GM23338 (cell line): ENCODE data around the gene OR8H3. TPM values are rescaled to one million over a fixed set of nuclear protein-coding genes. Genes with fewer than 3 reads are reported as not detected.

Experiments
- ATAC-seq: fragments of 200-7000 bp; cut with Tn5 transposase; 3 replicates; pipeline ENCODE4 v1.9.1; 2020
- DNase-seq: peaks from one replicate; pipeline ENCODE4 v3.0.0-alpha.2; 2015; ENCODE audit warnings: low spot score
- H2AFZ ChIP-seq: fragments of 200-600 bp; sonication (generic); 2 replicates; pipeline ENCODE4 v1.8.0; 2016; ENCODE audit warnings: antibody characterized with exemption, mild to moderate bottlenecking, moderate library complexity
- H3F3A ChIP-seq: fragments of 200-600 bp; sonication (generic); replicated peaks from 2 replicates; pipeline ENCODE4 v1.8.0; 2017; ENCODE audit warnings: antibody characterized with exemption, mixed run types, low read depth
- H3K27ac ChIP-seq: fragments of 200-600 bp; sonication (generic); 2 replicates; pipeline ENCODE4 v1.6.1; 2016; ENCODE audit warnings: low read depth
- H3K27me3 ChIP-seq: fragments of 200-600 bp; sonication (generic); 2 replicates; pipeline ENCODE4 v1.8.0; 2016; ENCODE audit warnings: mild to moderate bottlenecking, mixed run types, moderate library complexity; ENCODE audit not compliant: insufficient read depth
- H3K36me3 ChIP-seq: fragments of 200-600 bp; sonication (generic); 2 replicates; pipeline ENCODE4 v1.8.0; 2016; ENCODE audit warnings: mild to moderate bottlenecking; ENCODE audit not compliant: insufficient read depth
- H3K4me1 ChIP-seq: fragments of 200-600 bp; sonication (generic); 2 replicates; pipeline ENCODE4 v1.8.0; 2016; ENCODE audit warnings: mild to moderate bottlenecking, moderate library complexity; ENCODE audit not compliant: insufficient read depth
- H3K4me2 ChIP-seq: fragments of 200-600 bp; sonication (generic); 2 replicates; pipeline ENCODE4 v1.7.1; 2017; ENCODE audit warnings: mixed run types
- H3K4me3 ChIP-seq: fragments of 200-600 bp; sonication (generic); 2 replicates; pipeline ENCODE4 v1.6.1; 2016; ENCODE audit warnings: mixed run types
- H3K79me2 ChIP-seq: fragments of 200-600 bp; sonication (generic); replicated peaks from 2 replicates; pipeline ENCODE4 v1.8.0; 2017; ENCODE audit warnings: mild to moderate bottlenecking; ENCODE audit not compliant: insufficient read depth
- H3K9me2 ChIP-seq: fragments of 200-600 bp; sonication (generic); 2 replicates; pipeline ENCODE4 v1.8.0; 2017; ENCODE audit not compliant: insufficient read depth
- H4K20me1 ChIP-seq: fragments of 200-600 bp; sonication (generic); replicated peaks from 2 replicates; pipeline ENCODE4 v1.8.0; 2017; ENCODE audit warnings: mild to moderate bottlenecking; ENCODE audit not compliant: insufficient read depth
- H3K27ac Mint-ChIP-seq: 2 replicates; pipeline ENCODE4 v1.8.0; 2020; ENCODE audit warnings: inconsistent platforms, mild to moderate bottlenecking, moderate library complexity, mixed read lengths
- H3K27me3 Mint-ChIP-seq: 3 replicates; pipeline ENCODE4 v1.8.0; 2022; ENCODE audit warnings: low read depth, mild to moderate bottlenecking, moderate library complexity, mixed read lengths, inconsistent platforms; ENCODE audit not compliant: insufficient read depth, poor library complexity
- H3K36me3 Mint-ChIP-seq: 3 replicates; pipeline ENCODE4 v1.8.0; 2021; ENCODE audit warnings: low read depth, mild to moderate bottlenecking, inconsistent platforms, moderate library complexity, mixed read lengths
- H3K4me1 Mint-ChIP-seq: 3 replicates; pipeline ENCODE4 v1.8.0; 2020; ENCODE audit warnings: mild to moderate bottlenecking, inconsistent platforms, mixed read lengths
- H3K4me3 Mint-ChIP-seq: 3 replicates; pipeline ENCODE4 v1.8.0; 2021; ENCODE audit warnings: moderate library complexity, mild to moderate bottlenecking, inconsistent platforms, mixed read lengths
- H3K9me3 Mint-ChIP-seq: 3 replicates; pipeline ENCODE4 v1.8.0; 2020; ENCODE audit warnings: moderate library complexity, mild to moderate bottlenecking, inconsistent platforms, mixed read lengths
- CTCF ChIP-seq, 2 experiments: fragments of 200-600 bp in 1 of 2; sonication (generic) in 1 of 2; conservative IDR thresholded peaks; 2 replicates each; pipeline versions ENCODE4 v1.5.1 to v1.6.1; 2016 to 2017; ENCODE audit warnings: antibody characterized with exemption in 2 of 2, low read depth in 2 of 2, mild to moderate bottlenecking in 2 of 2, moderate library complexity in 1 of 2
- ETS1 ChIP-seq: IDR thresholded peaks from 2 replicates; pipeline ENCODE4 v1.6.1; 2016; ENCODE audit warnings: antibody characterized with exemption
- EZH2 ChIP-seq: fragments of 200-600 bp; sonication (generic); IDR thresholded peaks from one replicate; pipeline ENCODE4 v1.8.0; 2017; ENCODE audit warnings: antibody characterized with exemption, mild to moderate bottlenecking, low read depth; ENCODE audit not compliant: unreplicated experiment
- NANOG ChIP-seq: IDR thresholded peaks from 2 replicates; pipeline ENCODE4 v1.6.1; 2016; ENCODE audit warnings: antibody characterized with exemption, borderline replicate concordance
- POLR2AphosphoS5 ChIP-seq: IDR thresholded peaks from 2 replicates; pipeline ENCODE4 v1.6.1; 2016; ENCODE audit warnings: antibody characterized with exemption, low read depth
- STAT1 ChIP-seq: IDR thresholded peaks from one replicate; pipeline ENCODE4 v1.6.1; 2016; ENCODE audit warnings: antibody characterized with exemption; ENCODE audit not compliant: unreplicated experiment
- ZNF114 ChIP-seq: fragments of 250-450 bp; sonication (Bioruptor Pico); IDR thresholded peaks from 2 replicates; pipeline ENCODE4 v1.5.0; 2020; ENCODE audit warnings: mild to moderate bottlenecking, moderate library complexity
- ZNF331 ChIP-seq: fragments of 250-450 bp; sonication (Bioruptor Pico); IDR thresholded peaks from 2 replicates; pipeline ENCODE4 v1.5.0; 2020; ENCODE audit warnings: low read depth, mild to moderate bottlenecking, moderate library complexity
- ZNF462 ChIP-seq: fragments of 250-450 bp; sonication (Bioruptor Pico); IDR thresholded peaks from 2 replicates; pipeline ENCODE4 v1.5.0; 2020; ENCODE audit warnings: mild to moderate bottlenecking, moderate library complexity
- polyA plus RNA-seq: library from polyadenylated mRNA; unstranded; fragments of >200 nt; fragmentation: Nextera tagmentation; extraction: Ambion mirVana; gene quantifications from 2 replicates; pipeline ENCODE4 v1.2.1, GENCODE V29; 2016
- total RNA-seq: library from RNA; depleted of rRNA; stranded (reverse); fragments of >200 nt; shearing (Covaris generic); gene quantifications from 2 replicates; pipeline ENCODE4 v1.2.3, GENCODE V29; 2014

Gene OR8H3
- total and polyA plus RNA-seq, 2 experiments from 2014 or later = not detected

DNA sequence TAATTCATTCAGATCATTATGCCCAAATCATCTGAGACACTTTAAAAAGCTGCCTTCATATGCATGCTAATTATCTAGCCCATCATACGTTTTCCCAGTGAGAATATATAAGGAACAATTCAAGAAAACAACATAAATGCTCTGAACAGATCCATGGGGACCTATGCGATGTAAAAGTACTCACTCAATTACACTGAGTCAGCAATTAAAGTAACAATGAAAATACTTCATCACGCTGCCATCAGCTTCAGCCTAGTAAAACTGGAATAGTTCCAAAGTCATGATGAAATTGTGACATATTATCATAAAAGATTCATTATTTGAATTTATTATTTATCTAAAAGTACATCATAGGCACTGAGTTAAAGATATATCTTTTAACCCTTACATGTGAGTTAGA lies 41.6 kb downstream of the OR8H3 start:
- Histone ChIP-seq H2AFZ (no peak overlapping the region), H3K4me3 (no peak overlapping the region), H4K20me1 (no peaks in the 10 kb centered on the region), H3K27ac (no peak overlapping the region), H3K36me3 (no peaks in the 10 kb centered on the region), H3K79me2 (no peaks in the 10 kb centered on the region), H3K4me1 (no peaks in the 10 kb centered on the region), H3K4me2 (no peak overlapping the region), H3K9me2 (no peaks in the 10 kb centered on the region), H3K27me3 (no peaks in the 10 kb centered on the region), H3F3A (no peaks in the 10 kb centered on the region)
- ATAC-seq (no peak), DNase-seq (no peak)
- H3K27me3 Mint-ChIP-seq = no peaks in the 10 kb centered on the region
- TF ChIP-seq ETS1 (no peak), EZH2 (no peak)
- no peaks in the 10 kb centered on the region for H3K4me1 Mint-ChIP-seq
- no peak overlapping the region for H3K4me3 Mint-ChIP-seq
- H3K36me3 Mint-ChIP-seq = no peaks in the 10 kb centered on the region
- no peaks in the 10 kb centered on the region; the same call in 2 of the 3 replicates for H3K9me3 Mint-ChIP-seq
- H3K27ac Mint-ChIP-seq = no peak overlapping the region

DNA sequence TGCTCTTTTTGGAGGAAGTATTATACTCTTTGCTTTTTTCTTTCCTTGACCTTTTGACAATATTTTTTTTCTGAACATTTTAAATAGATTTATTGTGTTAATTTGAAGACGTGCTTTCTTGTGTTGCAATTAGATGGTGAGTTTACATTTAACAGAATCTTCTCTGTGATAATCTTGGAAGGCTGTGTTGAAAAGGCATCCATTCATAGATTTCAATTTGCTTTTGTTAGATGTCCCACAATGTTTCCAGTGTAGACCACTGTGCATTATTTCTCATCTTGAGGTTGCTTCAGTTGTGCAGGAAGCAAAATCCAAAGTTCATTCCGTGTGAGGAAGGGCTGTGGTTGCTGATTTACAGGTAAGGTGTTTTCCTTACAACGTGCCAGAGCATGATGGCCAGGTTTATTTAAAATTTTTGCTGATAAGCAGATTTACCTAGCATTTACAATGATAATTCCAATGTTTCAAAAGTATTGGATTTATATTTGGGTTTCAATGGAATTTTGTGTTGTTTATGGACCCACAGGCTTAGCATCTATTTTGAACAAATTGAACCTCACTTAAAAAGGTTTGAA lies 50.2 kb downstream of the OR8H3 start:
- H2AFZ ChIP-seq = no peak overlapping the region
- H3K27me3 Mint-ChIP-seq = no peaks in the 10 kb centered on the region
- H3K27ac Mint-ChIP-seq = no peak overlapping the region
- TF ChIP-seq NANOG (no peak), ZNF331 (CRISPR knock-in tag) (no peak), ZNF114 (no peak), ZNF462 (CRISPR knock-in tag) (no peak), POLR2AphosphoS5 (no peak), CTCF (conservative IDR thresholded peaks at IDR 0.05; ENCODE audit: low read depth in 2 of 2) (no peak), ETS1 (no peak), STAT1 (no peak)

More for the DNA sequence above, 50.2 kb downstream of the OR8H3 start:
- ATAC-seq = no peak
- H3K4me2 ChIP-seq = no peak overlapping the region
- no peaks in the 10 kb centered on the region for H3K36me3 Mint-ChIP-seq
- H3K9me3 Mint-ChIP-seq = no peaks in the 10 kb centered on the region
- no peaks in the 10 kb centered on the region for H3K4me1 ChIP-seq
- no peaks in the 10 kb centered on the region for H3K27me3 ChIP-seq
- H3F3A ChIP-seq = no peaks in the 10 kb centered on the region
- no peaks in the 10 kb centered on the region for H3K79me2 ChIP-seq
- H3K27ac ChIP-seq = no peak overlapping the region
- DNase-seq = no peak
- no peaks in the 10 kb centered on the region for H3K9me2 ChIP-seq
- H3K4me3 Mint-ChIP-seq = no peak overlapping the region
- no peaks in the 10 kb centered on the region for H4K20me1 ChIP-seq
- no peak overlapping the region for H3K4me3 ChIP-seq
- no peaks in the 10 kb centered on the region for H3K36me3 ChIP-seq
- H3K4me1 Mint-ChIP-seq = no peaks in the 10 kb centered on the region
